Activated gamma-delta T cell treated with Interleukin-2 at 50 U/mL for 16 hours (primary cell): Measurements from ENCODE around the gene CFAP65.

Experiments
- DNase-seq: peaks from one replicate; pipeline ENCODE4 v3.0.0-alpha.2; 2020

The CFAP65 gene

GRCh38 chr2:218962859-218963492 lies 78.3 kb downstream of the CFAP65 start:
- peak; percentile 59 for DNase-seq

- DNase-seq, result no peak
Measured at GRCh38 chr2:218961651-218962570, 79.4 kb downstream of the CFAP65 start.

GRCh38 chr2:218961229-218961628 lies 80.1 kb downstream of the CFAP65 start:
- DNase-seq, result no peak

GRCh38 chr2:218960309-218961165 lies 80.8 kb downstream of the CFAP65 start:
- DNase-seq, result no peak

- DNase-seq, result no peak
Measured at GRCh38 chr2:218959761-218960308, 81.5 kb downstream of the CFAP65 start.

GRCh38 chr2:218959141-218959731 lies 82.1 kb downstream of the CFAP65 start, which contains the start of gene CDK5R2:
CDK5R2 (plus strand) TSS chr2:218959666; CDS start chr2:218959821, 155 bp downstream.
- DNase-seq, result peak; percentile 46

GRCh38 chr2:218958276-218958675 lies 83.0 kb downstream of the CFAP65 start:
- DNase-seq, result no peak

- DNase-seq, result no peak
Measured at GRCh38 chr2:218957671-218958070, 83.6 kb downstream of the CFAP65 start.

GRCh38 chr2:218956039-218956438 lies 85.3 kb downstream of the CFAP65 start:
- no peak for DNase-seq

- no peak for DNase-seq
Measured at GRCh38 chr2:218954541-218955300, 86.6 kb downstream of the CFAP65 start.

GRCh38 chr2:218953366-218953954 lies 87.9 kb downstream of the CFAP65 start:
- DNase-seq, result no peak
